Hair follicular keratinocyte (primary cell): ENCODE measurements around the gene RNF150. TPM values are rescaled to one million over a fixed set of nuclear protein-coding genes. Genes with fewer than 3 reads are reported as not detected.

Experiments used
- total RNA-seq: library from RNA; depleted of rRNA; stranded (reverse); fragments of >200 nt; gene quantifications from 2 replicates; pipeline ENCODE4 v1.2.3, GENCODE V29; 2015

RNF150 gene
- 0.08 and 0.30 TPM in 2 replicates for total RNA-seq

GRCh38 chr4:141133146-141133998 lies at the start of gene RNF150:
TSS of gene RNF150 (minus strand) at chr4:141133469.

Other genes with a start within 250 kb of the RNF150 start
- 27.6 and 37.6 TPM in 2 replicates for gene ZNF330, start 87.4 kb upstream of the RNF150 start, total RNA-seq